GM12865 (cell line): ENCODE measurements around the gene MAGEB5.

Experiments
- DNase-seq: peaks from one replicate; pipeline ENCODE4 v3.0.0; 2010; ENCODE audit warnings: low read depth
- H3K4me3 ChIP-seq: 2 replicates; pipeline ENCODE4 v1.5.1; 2011; ENCODE audit warnings: mild to moderate bottlenecking, low read depth, low read length, control low read depth
- CTCF ChIP-seq: IDR thresholded peaks from 2 replicates; pipeline ENCODE4 v1.5.1; 2011; ENCODE audit warnings: low read length, control low read depth, low read depth, inconsistent platforms; ENCODE audit not compliant: insufficient read depth; ENCODE audit errors: missing control alignments

MAGEB5 gene

GRCh38 chrX:26253526-26253925 lies 37.6 kb downstream of the MAGEB5 start:
- DNase-seq = no peak
- no peak for TF ChIP-seq CTCF
- H3K4me3 ChIP-seq = no peak overlapping the region

- DNase-seq = no peak
- no peak overlapping the region for H3K4me3 ChIP-seq
- TF ChIP-seq CTCF = no peak
Observed at GRCh38 chrX:26254436-26254835, 38.5 kb downstream of the MAGEB5 start.

- no peak for DNase-seq
- no peak overlapping the region for H3K4me3 ChIP-seq
- TF ChIP-seq CTCF = no peak
Observed at GRCh38 chrX:26262121-26262523, 46.2 kb downstream of the MAGEB5 start.
